ENCODE results near the gene ALG10. TPM values are rescaled to one million over a fixed set of nuclear protein-coding genes. Genes with fewer than 3 reads are reported as not detected.
"Not testable (repeated sequence)": the region's sequence is repeated elsewhere in the genome, so short reads cannot be mapped to it uniquely, and the experiment has no call there.

Gene ALG10
- total and polyA plus RNA-seq, 2 donors (not counting 3 experiments of a cell fraction or from before 2014, with no cell fraction given): 6.3 to 13.2 TPM

DNA sequence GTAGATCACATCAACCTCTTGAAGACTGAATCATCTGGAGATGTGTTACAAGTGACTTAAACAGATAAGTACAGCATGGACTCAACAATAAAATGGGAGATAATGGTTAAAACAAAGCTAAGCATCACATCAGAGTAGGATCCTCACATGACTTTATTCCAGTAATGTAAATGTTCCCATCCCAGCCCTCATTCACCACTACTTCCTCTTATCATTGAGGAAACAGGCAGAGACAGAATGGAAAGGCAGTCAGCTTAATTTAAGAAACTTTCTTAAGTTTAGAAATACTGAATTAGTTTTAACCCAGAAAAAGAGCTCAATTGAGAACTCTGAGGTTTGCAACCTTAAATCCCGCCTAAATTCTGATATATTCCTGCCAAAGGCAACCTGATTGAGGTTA lies 1.2 kb upstream of the ALG10 start:
- Histone ChIP-seq H3K4me1 (ENCODE audit: control insufficient read depth, extremely low read depth, insufficient read depth, low read length) (peaks cover 7% of the 10 kb centered on the region), H3K9ac (replicated peaks; ENCODE audit: extremely low read depth, insufficient read depth, low read length) (no peak overlapping the region), H3K4me3 (replicated peaks in 1 of 3; ENCODE audit: insufficient read depth in 1 of 3, low read depth in 1 of 3, low read length in 3 of 3) (no peak overlapping the region), H3K27me3 (ENCODE audit: control insufficient read depth in 2 of 2, insufficient read depth in 2 of 2, low read length in 2 of 2) (peaks cover 0 to 3% of the 10 kb centered on the region in 2 experiments), H3K36me3 (ENCODE audit: control insufficient read depth in 2 of 2, extremely low read depth in 1 of 2, insufficient read depth in 2 of 2, low read length in 2 of 2) (no peaks in the 10 kb centered on the region), H3K79me2 (ENCODE audit: control insufficient read depth, insufficient read depth, low read length) (no peaks in the 10 kb centered on the region), H4K20me1 (replicated peaks; ENCODE audit: control insufficient read depth, extremely low read depth, insufficient read depth, low read length) (no peaks in the 10 kb centered on the region), H3K9me1 (replicated peaks; ENCODE audit: control insufficient read depth, extremely low read depth, insufficient read depth, low read length) (no peaks in the 10 kb centered on the region), H3K4me2 (ENCODE audit: insufficient read depth, low read length) (peak overlapping the region; percentile 94), H2AFZ (ENCODE audit: low read depth, low read length) (peak overlapping the region; percentile 85), H3K27ac (ENCODE audit: insufficient read depth, low read depth, low read length) (no peak overlapping the region), H3K9me3 (replicated peaks; ENCODE audit: control insufficient read depth, insufficient read depth, low read length) (no peaks in the 10 kb centered on the region)
- intact Hi-C loops (cut with micrococcal nuclease): loop anchor here (5.0 kb wide), 1 partner anchor 1074 kb away; no protein-coding TSS in a partner anchor
- DNase-seq (ENCODE audit: low read depth, low spot score) (peak; percentile 1), FAIRE-seq (no peak)
- POLR2A ChIA-PET: interaction anchor here (1.6 kb wide), 1 partner anchor 1265 kb away, joined by 7 read pairs; the partner anchor contains the start of gene YARS2
- CTCF ChIA-PET: interaction anchor here (0.7 to 4.2 kb wide), 2 partner anchors 1073 to 1265 kb away, joined by 3 to 143 read pairs; partner anchors contain the start of gene YARS2
- BruUV-seq (replicated peaks): no TSS peak
- dilution Hi-C loops (cut with MboI; ENCODE audit: extremely low pct_ligation_motif_present, low sequenced_read_pairs): no loop called here
- TF ChIP-seq POLR2AphosphoS5 (IDR thresholded peaks at IDR 0.05; ENCODE audit: insufficient read depth, low read depth, low read length) (no peak), POLR2A (IDR thresholded peaks at IDR 0.05; ENCODE audit: low read depth, low read length) (no peak), EZH2 (IDR thresholded peaks at IDR 0.05; ENCODE audit: borderline replicate concordance, low read depth, low read length, severe bottlenecking) (no peak)

DNA sequence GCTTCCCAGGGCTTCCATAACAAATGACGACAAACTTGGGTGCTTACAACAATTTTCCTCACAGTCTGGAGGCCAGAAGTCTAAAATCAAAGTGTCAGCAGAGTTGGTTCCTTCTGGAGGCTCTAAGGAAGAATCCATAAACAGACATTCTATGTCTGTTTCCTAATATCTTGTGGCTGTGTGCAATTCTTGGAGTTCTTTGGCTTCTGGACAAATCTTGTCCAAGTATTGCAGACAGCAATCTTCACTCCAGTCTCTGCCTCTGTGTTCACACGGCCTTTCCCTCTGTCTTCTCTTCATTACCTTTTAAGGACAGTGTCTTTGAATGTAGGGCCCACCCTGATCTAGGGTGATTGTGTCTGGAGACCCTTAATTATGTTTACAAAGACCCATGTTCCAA lies 5.4 kb downstream of the ALG10 start:
- BruUV-seq (replicated peaks); H3K36me3 ChIP-seq (ENCODE audit: control insufficient read depth in 2 of 2, extremely low read depth in 1 of 2, insufficient read depth in 2 of 2, low read length in 2 of 2); H3K9ac ChIP-seq (replicated peaks; ENCODE audit: extremely low read depth, insufficient read depth, low read length); dilution Hi-C loops (cut with MboI; ENCODE audit: extremely low pct_ligation_motif_present, low sequenced_read_pairs); H4K20me1 ChIP-seq (replicated peaks; ENCODE audit: control insufficient read depth, extremely low read depth, insufficient read depth, low read length); H3K4me1 ChIP-seq (ENCODE audit: control insufficient read depth, extremely low read depth, insufficient read depth, low read length); H3K79me2 ChIP-seq (ENCODE audit: control insufficient read depth, insufficient read depth, low read length); H3K4me2 ChIP-seq (ENCODE audit: insufficient read depth, low read length); POLR2A ChIA-PET; H3K27me3 ChIP-seq (ENCODE audit: control insufficient read depth in 2 of 2, insufficient read depth in 2 of 2, low read length in 2 of 2); DNase-seq (ENCODE audit: low read depth, low spot score); H3K27ac ChIP-seq (ENCODE audit: insufficient read depth, low read depth, low read length); H3K4me3 ChIP-seq (replicated peaks in 1 of 3; ENCODE audit: insufficient read depth in 1 of 3, low read depth in 1 of 3, low read length in 3 of 3); H3K9me3 ChIP-seq (replicated peaks; ENCODE audit: control insufficient read depth, insufficient read depth, low read length); H3K9me1 ChIP-seq (replicated peaks; ENCODE audit: control insufficient read depth, extremely low read depth, insufficient read depth, low read length); intact Hi-C loops (cut with micrococcal nuclease); FAIRE-seq; H2AFZ ChIP-seq (ENCODE audit: low read depth, low read length): not testable (repeated sequence)
- CTCF ChIA-PET: interaction anchor here (0.7 kb wide), 1 partner anchor 1272 kb away, joined by 3 read pairs; the partner anchor contains the start of gene YARS2

Data from endothelial cell of umbilical vein (primary cell).